Activated CD4-positive, CD25-positive, alpha-beta regulatory T cell treated with anti-CD3 and anti-CD28 coated beads, Interleukin-2, amount 50 U/mL, for 72 hours (primary cell): ENCODE measurements around the gene CCL3.
"Not testable (repeated sequence)": the region's sequence is repeated elsewhere in the genome, so short reads cannot be mapped to it uniquely, and the experiment has no call there.

Experiments used
- DNase-seq: peaks from one replicate; pipeline ENCODE4 v3.0.0; 2021

The CCL3 gene

GRCh38 chr17:36083691-36084090 lies 6.3 kb downstream of the CCL3 start:
- DNase-seq, result not testable (repeated sequence)

GRCh38 chr17:36082482-36083120 lies 7.3 kb downstream of the CCL3 start:
- DNase-seq, result not testable (repeated sequence)

GRCh38 chr17:36081681-36082471 lies 8.1 kb downstream of the CCL3 start:
- DNase-seq, result not testable (repeated sequence)

- no peak for DNase-seq
Measured at GRCh38 chr17:36074365-36074764, 15.6 kb downstream of the CCL3 start.

GRCh38 chr17:36072431-36073121 lies 17.4 kb downstream of the CCL3 start:
- DNase-seq, result peak; percentile 65

- no peak for DNase-seq
Measured at GRCh38 chr17:36071751-36072150, 18.2 kb downstream of the CCL3 start.

- no peak for DNase-seq
Measured at GRCh38 chr17:36070427-36070826, 19.5 kb downstream of the CCL3 start.

- DNase-seq, result no peak
Measured at GRCh38 chr17:36069136-36069535, 20.8 kb downstream of the CCL3 start.

GRCh38 chr17:36068524-36068923 lies 21.4 kb downstream of the CCL3 start:
- no peak for DNase-seq

- DNase-seq, result no peak
Measured at GRCh38 chr17:36066365-36066985, 23.5 kb downstream of the CCL3 start.

GRCh38 chr17:36063786-36064541 lies 26.0 kb downstream of the CCL3 start, which contains the start of gene CCL18:
TSS of gene CCL18 (plus strand) at chr17:36064272. CDS start at chr17:36064343, 71 bp downstream.
- DNase-seq, result no peak

- DNase-seq, result no peak
Measured at GRCh38 chr17:36060816-36061215, 29.1 kb downstream of the CCL3 start.

GRCh38 chr17:36059406-36059805 lies 30.5 kb downstream of the CCL3 start:
- no peak for DNase-seq

- no peak for DNase-seq
Measured at GRCh38 chr17:36057911-36058310, 32.0 kb downstream of the CCL3 start.

GRCh38 chr17:36055921-36056520 lies 33.9 kb downstream of the CCL3 start:
- DNase-seq, result no peak

- DNase-seq, result no peak
Measured at GRCh38 chr17:36055171-36055570, 34.8 kb downstream of the CCL3 start.

- no peak for DNase-seq
Measured at GRCh38 chr17:36049643-36050042, 40.3 kb downstream of the CCL3 start.

- DNase-seq, result no peak
Measured at GRCh38 chr17:36048066-36048465, 41.9 kb downstream of the CCL3 start.
